GM19023 (cell line): ENCODE measurements around the gene SPESP1.

ENCODE experiments used
- ATAC-seq: cut with Tn5 transposase; IDR thresholded peaks from one replicate; pipeline ENCODE4 v1.9.1; 2021; ENCODE audit warnings: mild to moderate bottlenecking, moderate library complexity; ENCODE audit not compliant: unreplicated experiment

The SPESP1 gene

GRCh38 chr15:68930268-68931022, at the start of gene SPESP1:
TSS of gene SPESP1 (plus strand) at chr15:68930525. CDS start at chr15:68930654, 129 bp downstream.
- no peak for ATAC-seq

GRCh38 chr15:68885070-68885469, 45.3 kb upstream of the SPESP1 start:
- no peak for ATAC-seq

GRCh38 chr15:68887120-68887519, 43.2 kb upstream of the SPESP1 start:
- ATAC-seq = no peak

GRCh38 chr15:68887819-68888218, 42.5 kb upstream of the SPESP1 start:
- no peak for ATAC-seq

DNA sequence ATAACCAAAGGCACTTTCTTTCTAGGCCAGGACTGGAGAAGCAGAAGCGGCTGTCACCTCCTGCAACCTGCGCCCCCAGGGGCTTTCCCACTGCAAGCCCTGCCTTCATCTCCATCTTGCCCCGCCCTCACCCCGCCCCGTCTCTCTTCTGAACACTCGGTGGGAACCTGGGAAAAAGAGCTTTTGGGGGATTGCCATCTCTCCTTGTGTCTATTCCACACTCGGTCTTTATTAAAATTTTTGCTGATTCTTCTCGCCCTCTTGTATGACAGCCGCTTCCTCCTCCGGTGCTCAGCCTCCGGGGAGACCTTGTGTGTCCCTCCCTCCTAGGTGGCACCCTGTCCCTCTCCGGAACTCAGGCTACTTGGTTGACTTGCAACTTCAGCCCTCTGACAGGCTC, 41.9 kb upstream of the SPESP1 start:
- ATAC-seq = no peak

DNA sequence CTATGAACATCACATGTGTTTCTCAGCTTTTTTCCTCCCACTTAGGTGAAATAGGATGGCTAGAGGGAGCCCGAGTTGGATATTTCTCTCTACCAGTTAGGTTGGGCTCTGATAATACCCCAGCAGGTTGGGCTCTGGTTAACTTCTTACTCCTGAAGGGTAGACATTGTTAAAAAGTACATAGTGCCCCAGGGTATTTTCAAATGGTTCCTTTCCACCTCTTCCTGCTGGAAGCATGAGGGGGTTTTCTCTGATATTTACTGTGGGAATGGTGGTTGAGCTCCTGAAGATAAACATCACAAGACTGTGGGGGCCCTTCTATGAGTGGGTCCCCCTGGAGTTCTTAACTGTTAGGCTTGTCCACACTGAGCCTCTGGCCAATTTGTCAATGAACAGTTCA, 36.1 kb upstream of the SPESP1 start:
- no peak for ATAC-seq

- no peak for ATAC-seq
Measured at GRCh38 chr15:68896178-68896577, 34.1 kb upstream of the SPESP1 start.

GRCh38 chr15:68897016-68897415, 33.3 kb upstream of the SPESP1 start:
- no peak for ATAC-seq

- ATAC-seq = no peak
Measured at GRCh38 chr15:68900027-68900426, 30.3 kb upstream of the SPESP1 start.

DNA sequence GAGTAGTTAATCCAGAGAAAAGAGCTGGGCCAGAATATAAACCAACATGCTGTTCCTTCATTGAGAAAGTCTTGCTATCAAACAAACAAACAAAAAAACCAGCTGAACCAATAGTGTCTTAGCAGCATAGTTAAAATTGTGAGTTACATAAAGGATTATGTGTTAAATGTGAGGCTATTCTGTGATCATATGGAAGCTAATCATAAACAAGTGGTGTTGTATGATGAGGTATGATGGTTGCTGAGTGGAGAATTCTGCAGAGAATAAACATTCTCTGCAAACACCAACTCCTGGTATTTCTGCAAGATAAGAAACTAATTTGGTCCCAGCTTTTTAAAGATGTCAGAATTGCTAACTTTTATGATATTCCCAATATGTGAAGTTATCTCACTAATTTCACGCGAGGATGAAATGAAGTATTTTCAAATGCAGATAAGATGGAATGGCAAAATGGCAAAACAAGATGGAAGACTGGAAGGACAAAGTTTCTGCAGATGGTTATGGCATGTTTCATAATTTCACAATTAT, 22.9 kb upstream of the SPESP1 start:
- no peak for ATAC-seq

GRCh38 chr15:68909601-68910100, 20.7 kb upstream of the SPESP1 start:
- ATAC-seq = no peak

DNA sequence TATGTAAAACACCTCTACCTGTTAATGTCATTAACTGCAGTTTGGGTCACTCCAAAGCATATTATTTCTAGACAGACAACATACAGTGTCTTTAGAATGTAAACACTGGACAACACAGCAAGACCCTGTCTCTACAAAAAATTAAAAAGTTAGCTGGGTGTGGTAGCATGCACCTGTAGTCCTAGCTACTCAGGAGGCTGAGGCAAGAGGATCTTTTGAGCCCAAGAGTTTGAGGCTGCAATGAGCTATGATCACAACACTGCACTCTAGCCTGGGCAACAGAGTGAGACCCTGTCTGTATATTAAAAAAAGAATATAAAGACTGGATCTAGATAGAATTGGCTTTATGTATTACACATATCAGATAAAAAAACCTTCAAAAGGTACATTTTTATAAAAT, 20.0 kb upstream of the SPESP1 start:
- no peak for ATAC-seq

- no peak for ATAC-seq
Measured at GRCh38 chr15:68910816-68911215, 19.5 kb upstream of the SPESP1 start.

- no peak for ATAC-seq
Measured at GRCh38 chr15:68921926-68922325, 8.4 kb upstream of the SPESP1 start.

DNA sequence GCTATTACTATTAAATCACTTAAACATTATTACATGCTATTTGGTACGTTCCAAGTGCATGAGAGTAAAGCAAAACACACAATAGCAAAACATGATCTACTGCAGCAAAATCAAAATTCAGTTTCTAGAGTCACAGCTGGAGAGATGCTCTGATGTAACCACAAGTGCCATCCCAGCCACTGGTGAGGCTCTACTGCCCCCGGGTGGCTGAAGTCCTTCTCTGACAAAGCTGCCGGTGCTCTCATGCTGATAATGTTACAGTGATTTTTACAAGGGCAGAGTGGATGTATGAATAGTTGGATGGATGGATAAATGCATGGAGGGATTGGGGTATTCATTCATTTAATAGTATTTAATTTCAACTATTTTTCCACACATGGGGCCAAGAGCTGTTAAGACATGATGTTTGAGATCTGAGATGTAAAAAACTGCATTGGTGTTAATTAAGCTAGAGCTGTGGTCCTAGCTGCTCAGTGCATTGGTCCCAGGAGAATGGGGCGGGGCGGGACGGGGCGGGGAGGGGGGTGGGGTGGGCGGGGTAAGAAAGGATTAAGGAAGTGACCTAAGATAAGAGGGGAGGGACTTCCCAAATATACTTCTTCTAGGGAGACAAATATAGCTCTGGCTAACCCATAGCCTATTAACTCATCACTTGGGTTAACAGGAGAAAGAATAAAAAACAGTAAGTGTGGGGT, 5.3 kb upstream of the SPESP1 start:
- ATAC-seq = no peak

DNA sequence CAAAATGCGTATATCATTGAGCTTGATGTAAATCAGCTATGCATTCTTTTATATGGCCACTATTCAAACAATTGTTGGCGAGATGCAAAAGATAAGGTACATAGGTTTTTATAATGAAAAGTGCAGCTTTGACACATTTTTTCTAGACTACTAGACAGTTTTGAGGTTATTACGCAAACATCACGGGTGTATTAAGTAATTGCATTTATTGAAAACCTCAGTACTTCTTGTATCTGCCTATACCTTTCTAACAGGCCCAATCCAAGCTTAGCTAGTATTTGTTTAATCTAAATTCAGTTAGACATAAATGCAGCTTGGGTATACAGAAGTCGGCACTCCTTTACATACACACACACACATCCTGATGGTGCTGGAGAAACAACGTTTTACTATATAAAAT, 2.7 kb downstream of the SPESP1 start:
- ATAC-seq = no peak

DNA sequence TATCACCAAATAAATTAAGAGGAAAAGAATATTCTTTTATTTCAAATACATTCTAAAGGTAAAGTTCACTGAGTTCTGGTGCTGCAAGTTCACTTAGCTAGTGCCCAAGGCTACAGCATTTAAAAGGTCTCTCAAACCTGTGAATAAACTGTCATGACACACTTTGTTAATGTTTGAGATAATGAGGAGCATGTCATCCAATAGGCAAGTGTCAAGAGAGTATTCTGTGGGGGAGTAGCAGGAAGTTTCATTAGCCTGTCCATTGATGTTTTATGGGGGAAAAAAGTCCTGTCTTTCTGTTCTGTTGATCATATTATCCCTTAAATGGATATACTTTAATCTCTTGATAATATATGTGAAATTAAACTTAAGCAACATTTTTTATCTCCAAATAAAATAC, 4.0 kb downstream of the SPESP1 start:
- no peak for ATAC-seq

DNA sequence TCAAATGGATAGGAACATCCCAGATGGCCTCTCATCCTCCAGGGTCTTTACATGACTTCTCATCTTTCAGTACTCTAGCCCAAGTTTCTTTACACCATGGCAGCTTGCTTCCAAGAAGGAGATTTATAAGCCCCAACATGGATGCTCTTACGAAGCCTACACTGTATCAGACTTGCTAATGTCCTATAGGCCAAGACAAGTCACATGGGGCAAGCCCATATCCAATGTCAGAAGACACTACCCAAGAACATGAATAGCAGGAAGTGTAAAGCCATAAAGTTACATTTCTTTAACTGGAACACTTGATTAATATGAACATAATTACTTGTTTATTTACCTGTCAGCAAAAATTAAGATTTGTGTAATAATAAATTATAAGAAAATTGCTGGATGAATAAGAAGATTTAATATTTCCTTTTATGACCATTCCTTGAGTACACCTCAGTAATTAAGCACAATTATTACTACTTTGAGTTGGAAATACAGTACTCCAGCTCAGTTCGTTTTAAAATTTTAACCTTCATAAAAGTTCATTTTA, 5.1 kb downstream of the SPESP1 start:
- no peak for ATAC-seq

GRCh38 chr15:68939501-68939900, 9.2 kb downstream of the SPESP1 start:
- no peak for ATAC-seq

- no peak for ATAC-seq
Measured at GRCh38 chr15:68951813-68952212, 21.5 kb downstream of the SPESP1 start.

GRCh38 chr15:68957696-68958095, 27.4 kb downstream of the SPESP1 start:
- no peak for ATAC-seq

GRCh38 chr15:68958597-68958996, 28.3 kb downstream of the SPESP1 start:
- ATAC-seq = no peak
